Esophagus squamous epithelium (tissue), 4 donors: ENCODE data around the gene SAP25.

ENCODE experiments used
- POLR2A ChIP-seq, 4 donors: fragments of 450-650 bp; IDR thresholded peaks; one replicate each; pipeline ENCODE4 v1.6.1; 2017; ENCODE audit warnings: antibody characterized with exemption in 4 of 4, mild to moderate bottlenecking in 4 of 4, moderate library complexity in 3 of 4
- TF ChIP-seq, protein P1 (sequence below), 6 experiments: fragments of 450-650 bp in 4 of 6; fragments of 200-600 bp in 2 of 6; sonication (generic) in 2 of 6; IDR thresholded peaks; one replicate each; pipeline ENCODE4 v1.5.1; 2016 to 2019; ENCODE audit warnings: antibody characterized with exemption in 6 of 6, mild to moderate bottlenecking in 4 of 6, moderate library complexity in 4 of 6

- TF ChIP-seq, protein P1, sequence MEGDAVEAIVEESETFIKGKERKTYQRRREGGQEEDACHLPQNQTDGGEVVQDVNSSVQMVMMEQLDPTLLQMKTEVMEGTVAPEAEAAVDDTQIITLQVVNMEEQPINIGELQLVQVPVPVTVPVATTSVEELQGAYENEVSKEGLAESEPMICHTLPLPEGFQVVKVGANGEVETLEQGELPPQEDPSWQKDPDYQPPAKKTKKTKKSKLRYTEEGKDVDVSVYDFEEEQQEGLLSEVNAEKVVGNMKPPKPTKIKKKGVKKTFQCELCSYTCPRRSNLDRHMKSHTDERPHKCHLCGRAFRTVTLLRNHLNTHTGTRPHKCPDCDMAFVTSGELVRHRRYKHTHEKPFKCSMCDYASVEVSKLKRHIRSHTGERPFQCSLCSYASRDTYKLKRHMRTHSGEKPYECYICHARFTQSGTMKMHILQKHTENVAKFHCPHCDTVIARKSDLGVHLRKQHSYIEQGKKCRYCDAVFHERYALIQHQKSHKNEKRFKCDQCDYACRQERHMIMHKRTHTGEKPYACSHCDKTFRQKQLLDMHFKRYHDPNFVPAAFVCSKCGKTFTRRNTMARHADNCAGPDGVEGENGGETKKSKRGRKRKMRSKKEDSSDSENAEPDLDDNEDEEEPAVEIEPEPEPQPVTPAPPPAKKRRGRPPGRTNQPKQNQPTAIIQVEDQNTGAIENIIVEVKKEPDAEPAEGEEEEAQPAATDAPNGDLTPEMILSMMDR (IDR thresholded peaks at IDR 0.05) = no peak
- TF ChIP-seq POLR2A (IDR thresholded peaks at IDR 0.05) = no peak
Observed at GRCh38 chr7:100577507-100577906, 3.8 kb upstream of the SAP25 start.
